ENCODE data around the gene ADAM10.

Gene ADAM10

DNA sequence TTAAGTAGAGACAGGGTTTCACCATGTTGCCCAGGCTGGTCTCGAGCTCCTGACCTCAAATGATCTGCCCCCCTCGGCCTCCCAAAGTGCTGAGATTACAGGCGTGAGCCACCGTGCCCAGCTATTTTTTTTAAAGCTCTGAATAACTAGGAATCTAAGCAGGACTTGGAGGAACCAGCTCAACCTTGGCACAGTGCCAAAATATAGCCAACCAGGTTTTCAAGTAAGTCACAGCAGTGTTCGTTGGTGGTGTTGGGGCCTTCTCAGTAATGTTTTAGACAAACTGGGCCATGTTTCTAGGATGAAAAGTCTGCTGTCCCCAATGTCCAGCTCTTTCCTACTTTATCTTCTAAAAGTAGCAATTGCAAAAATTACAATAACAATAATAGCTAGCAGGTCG is 6.4 kb upstream of the ADAM10 start:
- WGBS, 2 experiments (ENCODE audit: insufficient coverage in 2 of 2) = 89 to 90% methylated on average over 5 of the region's 6 CpGs
- H3K4me3 ChIP-seq (ENCODE audit: extremely low read depth, insufficient read depth, low read length, poor library complexity, severe bottlenecking) = no peak overlapping the region
- H3K9me3 ChIP-seq (ENCODE audit: control insufficient read depth, low read length) = no peaks in the 10 kb centered on the region
- H3K36me3 ChIP-seq (ENCODE audit: control insufficient read depth, insufficient read depth, low read length) = no peaks in the 10 kb centered on the region
- H3K27ac ChIP-seq (ENCODE audit: low read depth, low read length, severe bottlenecking) = no peak overlapping the region
- H3K4me1 ChIP-seq (ENCODE audit: control insufficient read depth, insufficient read depth, low read length, poor library complexity, severe bottlenecking) = no peaks in the 10 kb centered on the region

- H3K4me3 ChIP-seq (ENCODE audit: extremely low read depth, insufficient read depth, low read length, poor library complexity, severe bottlenecking) = no peak overlapping the region
- H3K4me1 ChIP-seq (ENCODE audit: control insufficient read depth, insufficient read depth, low read length, poor library complexity, severe bottlenecking) = no peaks in the 10 kb centered on the region
- H3K27ac ChIP-seq (ENCODE audit: low read depth, low read length, severe bottlenecking) = no peak overlapping the region
- no CpG with 5 or more reads among the region's 3 CpGs for WGBS, 2 experiments (ENCODE audit: insufficient coverage in 2 of 2)
- H3K9me3 ChIP-seq (ENCODE audit: control insufficient read depth, low read length) = no peaks in the 10 kb centered on the region
- H3K36me3 ChIP-seq (ENCODE audit: control insufficient read depth, insufficient read depth, low read length) = no peaks in the 10 kb centered on the region
These were observed 5.8 kb upstream of the ADAM10 start for GRCh38 chr15:58755350-58755749.

DNA sequence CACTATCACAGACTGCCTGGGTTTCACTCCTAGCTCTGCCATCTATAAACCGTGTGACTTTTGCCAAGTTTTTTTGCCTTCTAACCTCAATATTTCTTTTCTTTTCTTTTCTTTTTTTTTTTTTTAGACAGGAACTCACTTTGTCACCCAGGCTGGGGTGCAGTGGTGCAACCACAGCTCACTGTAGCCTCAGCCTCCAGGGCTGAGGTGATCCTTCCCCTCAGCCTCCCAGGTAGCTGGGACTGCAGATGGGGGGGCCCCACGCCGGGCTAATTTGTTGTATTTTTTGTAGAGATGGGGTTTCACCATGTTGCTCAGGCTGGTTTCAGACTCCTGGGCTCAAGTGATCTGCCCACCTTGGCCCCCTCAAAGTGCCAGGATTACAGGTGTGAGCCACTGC is 3.2 kb upstream of the ADAM10 start:
- Histone ChIP-seq H3K9me3 (ENCODE audit: control insufficient read depth, low read length) (no peaks in the 10 kb centered on the region), H3K4me3 (ENCODE audit: extremely low read depth, insufficient read depth, low read length, poor library complexity, severe bottlenecking) (no peak overlapping the region), H3K36me3 (ENCODE audit: control insufficient read depth, insufficient read depth, low read length) (no peaks in the 10 kb centered on the region), H3K4me1 (ENCODE audit: control insufficient read depth, insufficient read depth, low read length, poor library complexity, severe bottlenecking) (no peaks in the 10 kb centered on the region), H3K27ac (ENCODE audit: low read depth, low read length, severe bottlenecking) (no peak overlapping the region)
- 76 to 88% methylated on average over 1 to 2 of the region's 3 CpGs for whole genome bisulfite sequencing, 2 experiments (ENCODE audit: insufficient coverage in 2 of 2)

- no peaks in the 10 kb centered on the region for H3K36me3 ChIP-seq (ENCODE audit: control insufficient read depth, insufficient read depth, low read length)
- H3K4me1 ChIP-seq (ENCODE audit: control insufficient read depth, insufficient read depth, low read length, poor library complexity, severe bottlenecking) = peaks cover 6% of the 10 kb centered on the region
- WGBS, 2 experiments (ENCODE audit: insufficient coverage in 2 of 2) = 0% methylated on average over 45 to 47 of the region's 81 CpGs
- H3K27ac ChIP-seq (ENCODE audit: low read depth, low read length, severe bottlenecking) = peak overlapping the region; percentile 96
- H3K9me3 ChIP-seq (ENCODE audit: control insufficient read depth, low read length) = no peaks in the 10 kb centered on the region
- H3K4me3 ChIP-seq (ENCODE audit: extremely low read depth, insufficient read depth, low read length, poor library complexity, severe bottlenecking) = peak overlapping the region; percentile 89
These were observed 515 bp downstream of the ADAM10 start for GRCh38 chr15:58748852-58749531.

DNA sequence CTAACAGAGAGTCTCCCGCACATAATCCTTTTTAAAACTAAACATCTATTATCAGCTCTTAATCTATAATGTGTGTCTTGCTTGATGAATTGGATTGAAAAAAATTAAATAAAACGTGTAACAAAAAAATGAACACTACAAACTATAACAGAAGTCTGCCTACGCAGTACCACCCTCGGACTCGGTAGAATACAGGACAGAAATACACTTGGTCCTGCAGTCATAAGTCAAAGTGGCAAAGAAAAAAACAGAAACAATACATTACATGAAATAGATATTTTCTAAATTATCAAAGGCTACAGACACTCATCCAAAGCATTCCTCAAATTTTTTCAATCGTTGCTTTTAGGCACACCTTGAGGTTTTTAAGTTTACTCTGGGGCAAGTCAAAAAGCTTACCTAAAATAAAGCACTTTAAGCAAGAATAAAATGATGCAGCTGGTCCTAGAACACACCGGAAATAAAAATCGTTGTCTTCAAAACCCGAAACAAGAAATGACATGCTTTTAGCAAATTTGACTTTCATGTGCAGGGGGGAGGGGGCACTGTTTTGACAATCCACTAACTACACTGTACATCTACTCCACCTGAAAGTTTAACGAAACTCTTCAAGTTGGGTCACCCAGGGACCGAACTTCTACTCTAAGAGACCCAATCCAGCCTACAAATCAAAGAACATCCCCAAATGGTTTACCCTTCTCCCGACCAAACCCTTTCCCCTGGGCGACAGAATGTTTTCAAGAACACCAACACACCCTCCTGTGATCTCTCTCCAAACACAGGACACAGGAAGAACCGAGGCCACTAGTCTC is 1.3 kb downstream of the ADAM10 start:
- H3K4me1 ChIP-seq (ENCODE audit: control insufficient read depth, insufficient read depth, low read length, poor library complexity, severe bottlenecking) = peaks cover 13% of the 10 kb centered on the region
- H3K36me3 ChIP-seq (ENCODE audit: control insufficient read depth, insufficient read depth, low read length) = no peaks in the 10 kb centered on the region
- no peaks in the 10 kb centered on the region for H3K9me3 ChIP-seq (ENCODE audit: control insufficient read depth, low read length)
- peak overlapping the region; percentile 89 for H3K4me3 ChIP-seq (ENCODE audit: extremely low read depth, insufficient read depth, low read length, poor library complexity, severe bottlenecking)
- 0% methylated on average over 4 to 6 of the region's 14 CpGs for WGBS, 2 experiments (ENCODE audit: insufficient coverage in 2 of 2)
- H3K27ac ChIP-seq (ENCODE audit: low read depth, low read length, severe bottlenecking) = peak overlapping the region; percentile 96

GRCh38 chr15:58746174-58746573 is 3.3 kb downstream of the ADAM10 start:
- Histone ChIP-seq H3K4me1 (ENCODE audit: control insufficient read depth, insufficient read depth, low read length, poor library complexity, severe bottlenecking) (peaks cover 32% of the 10 kb centered on the region), H3K36me3 (ENCODE audit: control insufficient read depth, insufficient read depth, low read length) (no peaks in the 10 kb centered on the region), H3K27ac (ENCODE audit: low read depth, low read length, severe bottlenecking) (no peak overlapping the region), H3K4me3 (ENCODE audit: extremely low read depth, insufficient read depth, low read length, poor library complexity, severe bottlenecking) (peak overlapping the region; percentile 32), H3K9me3 (ENCODE audit: control insufficient read depth, low read length) (no peaks in the 10 kb centered on the region)
- no CpG with 5 or more reads among the region's 1 CpG for WGBS, 2 experiments (ENCODE audit: insufficient coverage in 2 of 2)

GRCh38 chr15:58742819-58743502 is 6.5 kb downstream of the ADAM10 start:
- H3K36me3 ChIP-seq (ENCODE audit: control insufficient read depth, insufficient read depth, low read length) = no peaks in the 10 kb centered on the region
- H3K27ac ChIP-seq (ENCODE audit: low read depth, low read length, severe bottlenecking) = peak overlapping the region; percentile 62
- 74 to 86% methylated on average over 3 to 4 of the region's 5 CpGs for WGBS, 2 experiments (ENCODE audit: insufficient coverage in 2 of 2)
- peaks cover 35% of the 10 kb centered on the region for H3K4me1 ChIP-seq (ENCODE audit: control insufficient read depth, insufficient read depth, low read length, poor library complexity, severe bottlenecking)
- no peak overlapping the region for H3K4me3 ChIP-seq (ENCODE audit: extremely low read depth, insufficient read depth, low read length, poor library complexity, severe bottlenecking)
- no peaks in the 10 kb centered on the region for H3K9me3 ChIP-seq (ENCODE audit: control insufficient read depth, low read length)

- Histone ChIP-seq H3K9me3 (ENCODE audit: control insufficient read depth, low read length) (no peaks in the 10 kb centered on the region), H3K4me1 (ENCODE audit: control insufficient read depth, insufficient read depth, low read length, poor library complexity, severe bottlenecking) (peaks cover 41% of the 10 kb centered on the region), H3K27ac (ENCODE audit: low read depth, low read length, severe bottlenecking) (peak overlapping the region; percentile 62), H3K36me3 (ENCODE audit: control insufficient read depth, insufficient read depth, low read length) (no peaks in the 10 kb centered on the region), H3K4me3 (ENCODE audit: extremely low read depth, insufficient read depth, low read length, poor library complexity, severe bottlenecking) (no peak overlapping the region)
- WGBS, 2 experiments (ENCODE audit: insufficient coverage in 2 of 2) = 91 to 100% methylated on average over 3 to 5 of the region's 8 CpGs
These were observed 7.3 kb downstream of the ADAM10 start for GRCh38 chr15:58742022-58742813.

DNA sequence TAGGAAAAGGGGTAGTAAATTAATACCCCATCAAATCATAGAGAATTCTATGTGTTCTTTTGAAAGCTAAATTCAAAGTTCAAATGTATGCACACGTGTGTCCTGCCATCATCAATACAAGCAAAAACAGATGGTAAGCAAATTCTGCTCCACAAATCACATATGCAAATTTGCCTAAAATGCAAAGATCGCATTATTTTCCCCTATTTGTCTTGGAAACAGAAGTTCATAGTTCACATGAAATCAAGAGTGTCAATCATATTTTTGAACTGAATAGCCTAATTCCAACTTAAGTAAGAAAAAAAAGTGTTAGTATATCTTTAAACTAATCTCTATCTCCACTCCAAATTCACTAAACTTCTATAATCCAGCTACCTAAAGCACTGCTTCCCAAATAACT is 8.5 kb downstream of the ADAM10 start:
- no peak overlapping the region for H3K4me3 ChIP-seq (ENCODE audit: extremely low read depth, insufficient read depth, low read length, poor library complexity, severe bottlenecking)
- WGBS, 2 experiments (ENCODE audit: insufficient coverage in 2 of 2) = 100% methylated on average over 1 of the region's 2 CpGs; no CpG with 5 or more reads in 1 of the 2 experiments
- no peak overlapping the region for H3K27ac ChIP-seq (ENCODE audit: low read depth, low read length, severe bottlenecking)
- no peaks in the 10 kb centered on the region for H3K9me3 ChIP-seq (ENCODE audit: control insufficient read depth, low read length)
- peaks cover 35% of the 10 kb centered on the region for H3K4me1 ChIP-seq (ENCODE audit: control insufficient read depth, insufficient read depth, low read length, poor library complexity, severe bottlenecking)
- H3K36me3 ChIP-seq (ENCODE audit: control insufficient read depth, insufficient read depth, low read length) = no peaks in the 10 kb centered on the region

DNA sequence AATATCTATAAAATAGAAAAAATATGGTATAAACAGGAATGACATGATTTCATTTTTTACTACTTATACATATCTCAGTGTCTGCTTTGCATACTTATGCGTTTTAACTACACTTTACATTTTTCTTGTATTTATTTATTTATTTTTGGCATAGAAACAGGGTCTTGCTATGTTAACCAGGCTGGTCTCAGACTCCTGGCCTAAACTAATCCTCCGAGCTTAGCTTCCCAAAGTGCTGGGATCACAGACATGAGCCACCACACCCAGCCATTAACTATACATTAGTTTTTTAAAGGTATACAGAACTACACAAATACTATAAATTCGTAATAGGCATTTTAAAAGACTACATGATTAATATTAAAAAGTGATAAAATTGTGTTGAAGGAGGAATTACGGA is 9.1 kb downstream of the ADAM10 start:
- WGBS, 2 experiments (ENCODE audit: insufficient coverage in 2 of 2) = no CpG with 5 or more reads among the region's 4 CpGs
- H3K27ac ChIP-seq (ENCODE audit: low read depth, low read length, severe bottlenecking) = no peak overlapping the region

More for the DNA sequence above, 9.1 kb downstream of the ADAM10 start:
- peaks cover 35% of the 10 kb centered on the region for H3K4me1 ChIP-seq (ENCODE audit: control insufficient read depth, insufficient read depth, low read length, poor library complexity, severe bottlenecking)
- no peak overlapping the region for H3K4me3 ChIP-seq (ENCODE audit: extremely low read depth, insufficient read depth, low read length, poor library complexity, severe bottlenecking)
- H3K9me3 ChIP-seq (ENCODE audit: control insufficient read depth, low read length) = no peaks in the 10 kb centered on the region
- H3K36me3 ChIP-seq (ENCODE audit: control insufficient read depth, insufficient read depth, low read length) = no peaks in the 10 kb centered on the region
